ENCODE results near the gene EBF3. TPM values are rescaled to one million over a fixed set of nuclear protein-coding genes. Genes with fewer than 3 reads are reported as not detected.

The EBF3 gene
- total and polyA plus RNA-seq, 9 of the 15 experiments (the other 6 are each of a cell fraction or from before 2014, with no cell fraction given), result not detected

- DNase-seq (ENCODE audit: extremely low read depth in 1 of 4, low spot score in 3 of 4) (no peak), ATAC-seq (no peak), FAIRE-seq (no peak)
- Histone ChIP-seq H3K9me3 (replicated peaks; ENCODE audit: control insufficient read depth, insufficient read depth, low read depth, low read length) (no peaks in the 10 kb centered on the region), H3K9me1 (ENCODE audit: control insufficient read depth, insufficient read depth, low read length) (no peaks in the 10 kb centered on the region), H3K4me3 (no peak overlapping the region), H3K27me3 (ENCODE audit: control insufficient read depth in 2 of 2, insufficient read depth in 2 of 2, low read length in 2 of 2) (peaks cover 0 to 34% of the 10 kb centered on the region in 2 experiments; a peak in 2 of 5 replicates), H3K79me2 (ENCODE audit: control insufficient read depth, insufficient read depth, low read length) (no peaks in the 10 kb centered on the region), H3K4me1 (replicated peaks in 1 of 2; ENCODE audit: control insufficient read depth in 2 of 2, insufficient read depth in 2 of 2, low read length in 2 of 2) (no peaks in the 10 kb centered on the region), H3K9ac (ENCODE audit: insufficient read depth in 1 of 2, low read depth in 2 of 2, low read length in 2 of 2) (no peak overlapping the region), H3K4me2 (ENCODE audit: insufficient read depth, low read length) (no peak overlapping the region), H4K20me1 (replicated peaks; ENCODE audit: control insufficient read depth, insufficient read depth, low read length) (no peaks in the 10 kb centered on the region; the same call in 1 of the 2 replicates), H3K27ac (ENCODE audit: extremely low read depth, low read depth, low read length) (no peak overlapping the region), H3K36me3 (ENCODE audit: control insufficient read depth, insufficient read depth, low read length) (no peaks in the 10 kb centered on the region), H2AFZ (ENCODE audit: low read depth, low read length) (no peak overlapping the region)
- 1% methylated on average over 9 of the region's 9 CpGs for WGBS (ENCODE audit: insufficient coverage, low coverage, missing lambda C conversion rate)
- BruUV-seq (replicated peaks), result no TSS peak
- intact Hi-C loops (cut with micrococcal nuclease) (no loop called here), in situ Hi-C loops (cut with MboI) (no loop called here)
- CTCF ChIA-PET (ENCODE audit: low intra/inter-chr PET ratio), result no interaction called here
- POLR2A ChIA-PET, result no interaction called here
- TF ChIP-seq TCF15 (CRISPR knock-in tag; IDR thresholded peaks at IDR 0.05) (no peak), THRB (CRISPR knock-in tag; conservative IDR thresholded peaks at IDR 0.05) (no peak), ARID3A (IDR thresholded peaks at IDR 0.05; ENCODE audit: borderline replicate concordance, low read depth, low read length) (no peak), ZSCAN29 (IDR thresholded peaks at IDR 0.05) (no peak), NFE2 (IDR thresholded peaks at IDR 0.05; ENCODE audit: low read depth) (no peak), HCFC1 (IDR thresholded peaks at IDR 0.05; ENCODE audit: low read depth, low read length) (no peak), SMARCC2 (IDR thresholded peaks at IDR 0.05; ENCODE audit: low read depth) (no peak), MYBL2 (IDR thresholded peaks at IDR 0.05; ENCODE audit: low read depth) (no peak), MYBL2 (CRISPR knock-in tag; IDR thresholded peaks at IDR 0.05; ENCODE audit: borderline replicate concordance) (no peak), SMARCA5 (IDR thresholded peaks at IDR 0.05) (no peak), COPS2 (conservative IDR thresholded peaks at IDR 0.05) (no peak), ZNF316 (IDR thresholded peaks at IDR 0.05) (no peak)
These were observed 103.7 kb downstream of the EBF3 start for GRCh38 chr10:129860396-129860795.
